ENCODE measurements around the gene IFT88.

Gene IFT88

DNA sequence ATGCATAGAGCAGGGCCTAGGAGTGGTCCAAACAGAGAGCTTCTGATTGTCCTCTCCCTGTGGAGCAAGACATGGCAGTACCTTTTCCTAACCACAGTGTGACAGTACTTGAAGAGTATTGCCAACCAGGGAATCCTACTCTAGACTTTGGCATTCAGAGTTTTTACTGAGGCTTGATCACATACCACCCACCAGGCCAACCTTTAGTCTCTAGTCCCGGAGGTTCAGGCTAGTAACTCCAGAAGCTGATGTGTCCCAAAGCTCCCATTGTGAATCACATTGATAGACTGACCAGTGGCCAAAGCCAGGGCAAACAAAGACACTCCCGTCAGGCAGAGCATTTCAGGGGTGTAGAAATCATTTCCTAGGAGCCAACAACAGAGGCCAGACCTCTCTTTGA is 18.4 kb downstream of the IFT88 start:
- no peak overlapping the region for H3K27ac ChIP-seq (ENCODE audit: insufficient read depth, low read length, poor library complexity, severe bottlenecking)
- H3K27me3 ChIP-seq (replicated peaks; ENCODE audit: control insufficient read depth, insufficient read depth, low read length, poor library complexity, severe bottlenecking) = no peaks in the 10 kb centered on the region
- no peak for DNase-seq
- peaks cover 8% of the 10 kb centered on the region for H3K36me3 ChIP-seq (ENCODE audit: control insufficient read depth, insufficient read depth, low read length)
- H3K4me3 ChIP-seq (ENCODE audit: insufficient read depth, low read depth, low read length, poor library complexity, severe bottlenecking) = no peak overlapping the region
- H3K4me1 ChIP-seq (ENCODE audit: control insufficient read depth, insufficient read depth, low read length, poor library complexity, severe bottlenecking) = no peaks in the 10 kb centered on the region
- H3K9me3 ChIP-seq (ENCODE audit: control insufficient read depth, low read length) = peaks cover 9% of the 10 kb centered on the region

GRCh38 chr13:20588529-20589110 is 21.7 kb downstream of the IFT88 start:
- Histone ChIP-seq H3K27ac (ENCODE audit: insufficient read depth, low read length, poor library complexity, severe bottlenecking) (no peak overlapping the region), H3K4me3 (ENCODE audit: insufficient read depth, low read depth, low read length, poor library complexity, severe bottlenecking) (no peak overlapping the region), H3K9me3 (ENCODE audit: control insufficient read depth, low read length) (peaks cover 8% of the 10 kb centered on the region), H3K36me3 (ENCODE audit: control insufficient read depth, insufficient read depth, low read length) (peaks cover 6% of the 10 kb centered on the region), H3K4me1 (ENCODE audit: control insufficient read depth, insufficient read depth, low read length, poor library complexity, severe bottlenecking) (no peaks in the 10 kb centered on the region), H3K27me3 (replicated peaks; ENCODE audit: control insufficient read depth, insufficient read depth, low read length, poor library complexity, severe bottlenecking) (no peaks in the 10 kb centered on the region)
- DNase-seq = no peak

DNA sequence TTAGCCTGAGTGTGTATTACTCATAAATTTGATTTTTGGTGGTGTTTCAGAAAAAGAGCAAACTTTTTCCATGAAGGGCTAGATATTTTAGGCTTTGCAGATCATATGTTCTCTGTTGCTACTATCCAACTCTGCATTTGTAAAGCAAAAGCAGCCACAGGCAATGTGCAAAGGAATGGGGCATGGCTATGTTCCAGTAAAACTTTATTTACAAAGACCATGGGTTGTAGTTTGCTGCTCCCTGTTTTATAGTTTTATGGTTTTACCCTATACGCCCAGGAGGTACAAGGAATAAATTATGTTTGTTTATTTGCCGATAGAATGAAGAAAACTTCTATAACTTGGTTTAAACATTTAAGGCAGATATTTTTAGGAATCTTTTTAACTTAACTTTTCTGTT is 23.6 kb downstream of the IFT88 start:
- H3K27ac ChIP-seq (ENCODE audit: insufficient read depth, low read length, poor library complexity, severe bottlenecking) = no peak overlapping the region
- H3K27me3 ChIP-seq (replicated peaks; ENCODE audit: control insufficient read depth, insufficient read depth, low read length, poor library complexity, severe bottlenecking) = no peaks in the 10 kb centered on the region
- H3K4me1 ChIP-seq (ENCODE audit: control insufficient read depth, insufficient read depth, low read length, poor library complexity, severe bottlenecking) = no peaks in the 10 kb centered on the region
- no peaks in the 10 kb centered on the region for H3K36me3 ChIP-seq (ENCODE audit: control insufficient read depth, insufficient read depth, low read length)
- no peak overlapping the region for H3K4me3 ChIP-seq (ENCODE audit: insufficient read depth, low read depth, low read length, poor library complexity, severe bottlenecking)
- no peak for DNase-seq
- no peaks in the 10 kb centered on the region for H3K9me3 ChIP-seq (ENCODE audit: control insufficient read depth, low read length)

- Histone ChIP-seq H3K4me3 (ENCODE audit: insufficient read depth, low read depth, low read length, poor library complexity, severe bottlenecking) (no peak overlapping the region), H3K36me3 (ENCODE audit: control insufficient read depth, insufficient read depth, low read length) (no peaks in the 10 kb centered on the region), H3K4me1 (ENCODE audit: control insufficient read depth, insufficient read depth, low read length, poor library complexity, severe bottlenecking) (no peaks in the 10 kb centered on the region), H3K27ac (ENCODE audit: insufficient read depth, low read length, poor library complexity, severe bottlenecking) (no peak overlapping the region), H3K9me3 (ENCODE audit: control insufficient read depth, low read length) (no peaks in the 10 kb centered on the region), H3K27me3 (replicated peaks; ENCODE audit: control insufficient read depth, insufficient read depth, low read length, poor library complexity, severe bottlenecking) (no peaks in the 10 kb centered on the region)
- DNase-seq = no peak
Observed at GRCh38 chr13:20592606-20593005, 25.6 kb downstream of the IFT88 start.

DNA sequence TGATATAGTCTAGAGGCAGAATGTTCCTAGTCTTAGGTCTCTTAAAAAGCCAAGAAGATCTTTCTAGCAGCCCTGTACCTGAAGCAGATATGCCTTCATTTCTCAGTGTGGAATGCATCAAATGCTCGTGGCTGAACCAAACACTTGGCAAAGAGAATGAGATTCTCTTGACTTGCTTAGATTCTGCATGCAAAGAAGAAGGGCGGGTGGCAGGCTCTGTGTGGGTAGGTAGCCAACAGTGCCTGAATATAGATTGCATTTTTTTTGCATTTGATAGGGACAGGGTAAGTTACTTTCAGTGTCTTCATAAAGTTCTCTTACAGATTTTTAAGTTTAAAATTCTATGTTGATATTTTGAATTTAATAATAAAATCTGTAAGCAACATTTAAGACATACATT is 27.3 kb downstream of the IFT88 start:
- Histone ChIP-seq H3K27ac (ENCODE audit: insufficient read depth, low read length, poor library complexity, severe bottlenecking) (no peak overlapping the region), H3K4me3 (ENCODE audit: insufficient read depth, low read depth, low read length, poor library complexity, severe bottlenecking) (no peak overlapping the region), H3K36me3 (ENCODE audit: control insufficient read depth, insufficient read depth, low read length) (no peaks in the 10 kb centered on the region), H3K4me1 (ENCODE audit: control insufficient read depth, insufficient read depth, low read length, poor library complexity, severe bottlenecking) (no peaks in the 10 kb centered on the region), H3K27me3 (replicated peaks; ENCODE audit: control insufficient read depth, insufficient read depth, low read length, poor library complexity, severe bottlenecking) (no peaks in the 10 kb centered on the region), H3K9me3 (ENCODE audit: control insufficient read depth, low read length) (no peaks in the 10 kb centered on the region)
- DNase-seq = no peak

DNA sequence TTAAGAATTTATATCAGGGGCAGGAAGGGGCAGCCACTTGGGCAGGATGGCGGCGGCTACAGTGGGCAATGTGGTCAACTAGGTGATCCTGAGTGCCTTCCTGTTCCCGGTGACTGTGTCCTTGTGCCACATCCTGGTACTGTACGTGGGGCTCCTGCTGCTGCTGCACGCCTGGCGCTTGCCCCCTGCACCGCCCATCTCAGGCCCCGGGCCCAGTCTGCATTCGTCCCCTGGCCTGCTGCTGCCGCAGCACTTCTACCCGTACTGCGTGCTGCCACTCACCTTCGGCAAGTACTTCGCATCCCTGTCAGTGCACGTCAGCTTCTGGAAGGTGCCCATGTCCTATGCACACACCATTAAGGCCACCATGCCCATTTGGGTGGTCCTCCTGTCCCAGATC is 40.1 kb downstream of the IFT88 start:
- no peaks in the 10 kb centered on the region for H3K9me3 ChIP-seq (ENCODE audit: control insufficient read depth, low read length)
- no peaks in the 10 kb centered on the region for H3K36me3 ChIP-seq (ENCODE audit: control insufficient read depth, insufficient read depth, low read length)
- no peaks in the 10 kb centered on the region for H3K27me3 ChIP-seq (replicated peaks; ENCODE audit: control insufficient read depth, insufficient read depth, low read length, poor library complexity, severe bottlenecking)
- H3K4me1 ChIP-seq (ENCODE audit: control insufficient read depth, insufficient read depth, low read length, poor library complexity, severe bottlenecking) = no peaks in the 10 kb centered on the region
- H3K4me3 ChIP-seq (ENCODE audit: insufficient read depth, low read depth, low read length, poor library complexity, severe bottlenecking) = no peak overlapping the region
- no peak for DNase-seq
- no peak overlapping the region for H3K27ac ChIP-seq (ENCODE audit: insufficient read depth, low read length, poor library complexity, severe bottlenecking)

- H3K4me1 ChIP-seq (ENCODE audit: control insufficient read depth, insufficient read depth, low read length, poor library complexity, severe bottlenecking) = no peaks in the 10 kb centered on the region
- H3K9me3 ChIP-seq (ENCODE audit: control insufficient read depth, low read length) = no peaks in the 10 kb centered on the region
- no peak overlapping the region for H3K4me3 ChIP-seq (ENCODE audit: insufficient read depth, low read depth, low read length, poor library complexity, severe bottlenecking)
- no peak overlapping the region for H3K27ac ChIP-seq (ENCODE audit: insufficient read depth, low read length, poor library complexity, severe bottlenecking)
- H3K36me3 ChIP-seq (ENCODE audit: control insufficient read depth, insufficient read depth, low read length) = no peaks in the 10 kb centered on the region
- no peaks in the 10 kb centered on the region for H3K27me3 ChIP-seq (replicated peaks; ENCODE audit: control insufficient read depth, insufficient read depth, low read length, poor library complexity, severe bottlenecking)
- DNase-seq = no peak
Observed at GRCh38 chr13:20608438-20609020, 41.6 kb downstream of the IFT88 start.

GRCh38 chr13:20609145-20609544 is 42.2 kb downstream of the IFT88 start:
- Histone ChIP-seq H3K27ac (ENCODE audit: insufficient read depth, low read length, poor library complexity, severe bottlenecking) (no peak overlapping the region), H3K27me3 (replicated peaks; ENCODE audit: control insufficient read depth, insufficient read depth, low read length, poor library complexity, severe bottlenecking) (no peaks in the 10 kb centered on the region), H3K4me1 (ENCODE audit: control insufficient read depth, insufficient read depth, low read length, poor library complexity, severe bottlenecking) (no peaks in the 10 kb centered on the region), H3K9me3 (ENCODE audit: control insufficient read depth, low read length) (no peaks in the 10 kb centered on the region), H3K36me3 (ENCODE audit: control insufficient read depth, insufficient read depth, low read length) (no peaks in the 10 kb centered on the region), H3K4me3 (ENCODE audit: insufficient read depth, low read depth, low read length, poor library complexity, severe bottlenecking) (no peak overlapping the region)
- DNase-seq = no peak

DNA sequence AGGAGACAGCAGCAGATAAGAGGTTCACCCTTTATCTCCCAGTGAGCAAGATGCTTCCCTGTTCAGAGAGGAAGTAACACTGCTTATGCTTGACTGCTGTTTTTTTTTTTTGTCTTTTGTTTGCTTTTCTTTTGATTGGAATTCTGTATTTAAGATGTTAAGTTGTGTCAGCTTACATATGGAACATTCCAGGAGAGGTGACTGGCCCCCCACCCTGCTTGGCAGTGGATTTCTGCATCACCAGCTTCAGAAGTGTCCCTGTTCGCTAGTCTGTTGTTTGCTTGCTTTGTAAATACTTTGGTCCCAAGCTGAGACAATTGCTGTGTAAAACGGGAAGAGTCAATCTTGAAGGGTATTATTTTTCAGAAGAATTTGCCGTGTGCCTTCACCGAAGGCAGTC is 43.0 kb downstream of the IFT88 start:
- no peak for DNase-seq
- Histone ChIP-seq H3K36me3 (ENCODE audit: control insufficient read depth, insufficient read depth, low read length) (no peaks in the 10 kb centered on the region), H3K27ac (ENCODE audit: insufficient read depth, low read length, poor library complexity, severe bottlenecking) (no peak overlapping the region), H3K27me3 (replicated peaks; ENCODE audit: control insufficient read depth, insufficient read depth, low read length, poor library complexity, severe bottlenecking) (no peaks in the 10 kb centered on the region), H3K4me3 (ENCODE audit: insufficient read depth, low read depth, low read length, poor library complexity, severe bottlenecking) (no peak overlapping the region), H3K9me3 (ENCODE audit: control insufficient read depth, low read length) (no peaks in the 10 kb centered on the region), H3K4me1 (ENCODE audit: control insufficient read depth, insufficient read depth, low read length, poor library complexity, severe bottlenecking) (no peaks in the 10 kb centered on the region)

DNA sequence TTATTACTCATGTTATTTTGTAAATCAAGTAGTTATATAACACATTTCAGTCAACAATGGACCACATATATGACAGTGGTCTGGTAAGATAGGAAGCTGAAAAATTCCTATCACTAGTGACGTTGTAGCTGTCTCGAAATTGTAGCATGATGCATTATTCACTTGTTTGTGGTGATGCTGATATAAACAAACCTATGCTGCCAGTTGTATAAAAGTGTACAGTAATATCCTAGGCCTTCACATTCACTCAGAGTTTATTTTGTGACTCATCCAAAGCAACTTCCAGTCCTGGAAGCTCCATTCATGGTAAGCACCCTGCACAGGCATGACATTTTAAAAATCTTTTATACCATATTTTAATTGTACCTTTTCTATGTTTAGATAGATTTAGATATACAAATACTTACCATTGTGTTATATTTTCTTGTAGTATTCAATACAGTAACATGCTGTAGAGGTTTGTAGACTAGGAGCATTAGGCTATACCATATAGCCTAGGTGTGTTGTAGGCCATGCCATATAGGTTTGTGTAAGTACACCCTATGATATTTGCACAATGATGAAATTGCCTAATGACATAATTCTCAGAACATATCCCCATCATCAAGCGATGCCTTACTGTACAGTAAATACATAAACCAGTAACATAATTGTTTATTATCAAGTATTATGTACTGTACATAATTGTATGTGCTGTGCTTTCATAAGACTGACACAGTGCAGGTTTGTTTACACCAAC is 49.3 kb downstream of the IFT88 start:
- Histone ChIP-seq H3K4me1 (ENCODE audit: control insufficient read depth, insufficient read depth, low read length, poor library complexity, severe bottlenecking) (no peaks in the 10 kb centered on the region), H3K4me3 (ENCODE audit: insufficient read depth, low read depth, low read length, poor library complexity, severe bottlenecking) (no peak overlapping the region), H3K27ac (ENCODE audit: insufficient read depth, low read length, poor library complexity, severe bottlenecking) (no peak overlapping the region), H3K9me3 (ENCODE audit: control insufficient read depth, low read length) (no peaks in the 10 kb centered on the region), H3K36me3 (ENCODE audit: control insufficient read depth, insufficient read depth, low read length) (no peaks in the 10 kb centered on the region), H3K27me3 (replicated peaks; ENCODE audit: control insufficient read depth, insufficient read depth, low read length, poor library complexity, severe bottlenecking) (no peaks in the 10 kb centered on the region)
- DNase-seq = no peak
